HepG2 (cell line): Measurements from ENCODE around the gene SLC5A10. TPM values are rescaled to one million over a fixed set of nuclear protein-coding genes. Genes with fewer than 3 reads are reported as not detected.

Experiments
- HNRNPL ChIP-seq: fragments of 200-400 bp; formaldehyde crosslinking; IDR thresholded peaks from 2 replicates; pipeline ENCODE4 v1.6.1; 2017; ENCODE audit warnings: mild to moderate bottlenecking, low read depth, low read length
- NFRKB ChIP-seq: fragments of 450-650 bp; IDR thresholded peaks from 2 replicates; pipeline ENCODE4 v1.6.1; 2017
- PHF8 ChIP-seq: sonication (generic); formaldehyde crosslinking; IDR thresholded peaks from 2 replicates; pipeline ENCODE4 v1.5.0; 2020; ENCODE audit warnings: missing genetic modification reagents
- POLR2G ChIP-seq: fragments of 200-400 bp; formaldehyde crosslinking; IDR thresholded peaks from 2 replicates; pipeline ENCODE4 v1.6.1; 2018; ENCODE audit warnings: mild to moderate bottlenecking, low read depth, low read length, moderate library complexity
- ZEB1 ChIP-seq: IDR thresholded peaks from 2 replicates; pipeline ENCODE4 v1.6.1; 2012; ENCODE audit warnings: mild to moderate bottlenecking, low read depth, inconsistent platforms; ENCODE audit not compliant: insufficient replicate concordance
- ZFP62 ChIP-seq: sonication (generic); formaldehyde crosslinking; IDR thresholded peaks from 2 replicates; pipeline ENCODE4 v1.4.0; 2020; ENCODE audit warnings: missing genetic modification reagents
- ZMYM4 ChIP-seq: sonication (generic); formaldehyde crosslinking; IDR thresholded peaks from 2 replicates; pipeline ENCODE4 v1.8.1; 2023; ENCODE audit warnings: mild to moderate bottlenecking, missing genetic modification reagents
- ZNF329 ChIP-seq: sonication (generic); formaldehyde crosslinking; IDR thresholded peaks from 2 replicates; pipeline ENCODE4 v1.9.0; 2021; ENCODE audit warnings: low read depth, mild to moderate bottlenecking, missing genetic modification reagents
- ZNF737 ChIP-seq: sonication (generic); formaldehyde crosslinking; IDR thresholded peaks from 2 replicates; pipeline ENCODE4 v1.5.0; 2020; ENCODE audit warnings: missing genetic modification reagents, mild to moderate bottlenecking, borderline replicate concordance
- ZNF792 ChIP-seq: IDR thresholded peaks from 2 replicates; pipeline ENCODE4 v1.6.1; 2016
- polyA plus RNA-seq, 8 experiments: library from polyadenylated mRNA; depleted of rRNA in 3 of 8; stranded (reverse) in 7 of 8; unstranded in 1 of 8; fragments of >200 nt; fragmentation: Illumina TruSeq in 4 of 8; extraction: Trizol in 4 of 8; gene quantifications; 2 replicates each; pipeline versions ENCODE4 v1.2.1 to v1.2.3, GENCODE V29; 2011 to 2016; ENCODE audit warnings: low read depth in 4 of 8, missing spikeins in 1 of 8, mixed read lengths in 1 of 8; ENCODE audit not compliant: insufficient read depth in 1 of 8
- total RNA-seq, 5 experiments: library from RNA; depleted of rRNA; stranded (reverse); fragments of >200 nt; fragmentation: Illumina TruSeq; extraction: Trizol; gene quantifications; 2 replicates each; pipeline ENCODE4 v1.2.3, GENCODE V29; 2016; ENCODE audit warnings: low read depth in 1 of 5
- TF ChIP-seq, protein P1 (sequence below): sonication (generic); formaldehyde crosslinking; IDR thresholded peaks from 2 replicates; pipeline ENCODE4 v1.5.0; 2020; ENCODE audit warnings: mild to moderate bottlenecking, missing genetic modification reagents, borderline replicate concordance
- TF ChIP-seq, protein P2 (sequence below): sonication (generic); formaldehyde crosslinking; IDR thresholded peaks from 2 replicates; pipeline ENCODE4 v1.8.0; 2022; ENCODE audit warnings: missing genetic modification reagents, mild to moderate bottlenecking, moderate library complexity, borderline replicate concordance
- TF ChIP-seq, protein P3 (sequence below): sonication (generic); formaldehyde crosslinking; IDR thresholded peaks from 2 replicates; pipeline ENCODE4 v1.4.0; 2020; ENCODE audit warnings: missing genetic modification reagents
- TF ChIP-seq, protein P4 (sequence below), 2 experiments: sonication (generic) in 1 of 2; formaldehyde crosslinking in 1 of 2; IDR thresholded peaks; 2 replicates each; pipeline versions ENCODE4 v1.4.0 to v1.6.1; 2018 to 2020; ENCODE audit warnings: missing genetic modification reagents in 2 of 2, borderline replicate concordance in 1 of 2, low read depth in 1 of 2, mild to moderate bottlenecking in 1 of 2, missing biosample characterization in 1 of 2
- TF ChIP-seq, protein P5 (sequence below): sonication (generic); formaldehyde crosslinking; conservative IDR thresholded peaks from 2 replicates; pipeline ENCODE4 v1.4.0; 2020; ENCODE audit warnings: missing genetic modification reagents

Gene SLC5A10
- total and polyA plus RNA-seq, 2 of the 13 experiments (the other 11 are each of a cell fraction or from before 2014, with no cell fraction given), result 0.05 TPM; not detected in 1

DNA sequence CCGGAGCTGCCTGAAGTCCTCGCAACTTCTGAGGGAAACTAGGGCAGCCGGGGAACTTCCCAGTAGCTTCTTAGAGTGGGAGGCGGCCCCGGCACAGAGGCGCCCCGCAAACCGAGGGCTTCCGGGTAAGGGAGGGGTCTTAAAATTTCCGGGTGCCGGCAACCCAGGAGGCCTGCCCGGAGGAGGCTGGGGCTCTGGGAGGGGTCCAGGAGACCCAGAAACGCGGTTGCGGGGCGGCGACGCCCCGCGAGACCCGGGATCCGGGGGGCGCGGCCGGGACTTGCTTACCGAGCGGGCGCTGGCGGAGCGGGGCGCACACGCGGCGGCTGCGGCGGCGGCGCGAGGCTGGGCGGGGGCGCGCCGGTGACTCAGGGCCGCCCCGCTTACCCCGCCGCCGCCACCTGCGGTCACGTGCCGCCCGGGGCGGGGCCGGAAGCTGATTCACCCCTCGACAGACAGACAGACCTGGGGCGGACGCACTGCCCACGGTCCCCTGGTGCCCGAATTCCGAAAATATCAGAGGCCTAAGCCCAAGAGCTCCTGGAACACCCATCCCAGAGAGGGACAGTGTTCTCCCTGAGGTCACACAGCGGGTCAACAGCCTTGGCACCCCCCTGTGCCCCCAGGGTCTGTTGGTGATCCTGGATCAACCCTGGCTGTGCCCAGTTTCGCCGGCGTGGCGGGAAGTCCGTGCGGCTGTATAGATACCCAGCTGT lies 52.6 kb downstream of the SLC5A10 start, which contains the start of gene FAM83G (continued):
- TF ChIP-seq, protein P1, sequence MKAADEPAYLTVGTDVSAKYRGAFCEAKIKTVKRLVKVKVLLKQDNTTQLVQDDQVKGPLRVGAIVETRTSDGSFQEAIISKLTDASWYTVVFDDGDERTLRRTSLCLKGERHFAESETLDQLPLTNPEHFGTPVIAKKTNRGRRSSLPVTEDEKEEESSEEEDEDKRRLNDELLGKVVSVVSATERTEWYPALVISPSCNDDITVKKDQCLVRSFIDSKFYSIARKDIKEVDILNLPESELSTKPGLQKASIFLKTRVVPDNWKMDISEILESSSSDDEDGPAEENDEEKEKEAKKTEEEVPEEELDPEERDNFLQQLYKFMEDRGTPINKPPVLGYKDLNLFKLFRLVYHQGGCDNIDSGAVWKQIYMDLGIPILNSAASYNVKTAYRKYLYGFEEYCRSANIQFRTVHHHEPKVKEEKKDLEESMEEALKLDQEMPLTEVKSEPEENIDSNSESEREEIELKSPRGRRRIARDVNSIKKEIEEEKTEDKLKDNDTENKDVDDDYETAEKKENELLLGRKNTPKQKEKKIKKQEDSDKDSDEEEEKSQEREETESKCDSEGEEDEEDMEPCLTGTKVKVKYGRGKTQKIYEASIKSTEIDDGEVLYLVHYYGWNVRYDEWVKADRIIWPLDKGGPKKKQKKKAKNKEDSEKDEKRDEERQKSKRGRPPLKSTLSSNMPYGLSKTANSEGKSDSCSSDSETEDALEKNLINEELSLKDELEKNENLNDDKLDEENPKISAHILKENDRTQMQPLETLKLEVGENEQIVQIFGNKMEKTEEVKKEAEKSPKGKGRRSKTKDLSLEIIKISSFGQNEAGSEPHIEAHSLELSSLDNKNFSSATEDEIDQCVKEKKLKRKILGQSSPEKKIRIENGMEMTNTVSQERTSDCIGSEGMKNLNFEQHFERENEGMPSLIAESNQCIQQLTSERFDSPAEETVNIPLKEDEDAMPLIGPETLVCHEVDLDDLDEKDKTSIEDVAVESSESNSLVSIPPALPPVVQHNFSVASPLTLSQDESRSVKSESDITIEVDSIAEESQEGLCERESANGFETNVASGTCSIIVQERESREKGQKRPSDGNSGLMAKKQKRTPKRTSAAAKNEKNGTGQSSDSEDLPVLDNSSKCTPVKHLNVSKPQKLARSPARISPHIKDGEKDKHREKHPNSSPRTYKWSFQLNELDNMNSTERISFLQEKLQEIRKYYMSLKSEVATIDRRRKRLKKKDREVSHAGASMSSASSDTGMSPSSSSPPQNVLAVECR (CRISPR knock-in tag), result peak; percentile 71; the same call in 1 of the 2 replicates
- peak; percentile 77; the same call in 1 of the 2 replicates for TF ChIP-seq ZNF329 (CRISPR knock-in tag)
- TF ChIP-seq PHF8 (CRISPR knock-in tag), result peak; percentile 66
- no peak for TF ChIP-seq ZFP62 (CRISPR knock-in tag)
- TF ChIP-seq, protein P2, sequence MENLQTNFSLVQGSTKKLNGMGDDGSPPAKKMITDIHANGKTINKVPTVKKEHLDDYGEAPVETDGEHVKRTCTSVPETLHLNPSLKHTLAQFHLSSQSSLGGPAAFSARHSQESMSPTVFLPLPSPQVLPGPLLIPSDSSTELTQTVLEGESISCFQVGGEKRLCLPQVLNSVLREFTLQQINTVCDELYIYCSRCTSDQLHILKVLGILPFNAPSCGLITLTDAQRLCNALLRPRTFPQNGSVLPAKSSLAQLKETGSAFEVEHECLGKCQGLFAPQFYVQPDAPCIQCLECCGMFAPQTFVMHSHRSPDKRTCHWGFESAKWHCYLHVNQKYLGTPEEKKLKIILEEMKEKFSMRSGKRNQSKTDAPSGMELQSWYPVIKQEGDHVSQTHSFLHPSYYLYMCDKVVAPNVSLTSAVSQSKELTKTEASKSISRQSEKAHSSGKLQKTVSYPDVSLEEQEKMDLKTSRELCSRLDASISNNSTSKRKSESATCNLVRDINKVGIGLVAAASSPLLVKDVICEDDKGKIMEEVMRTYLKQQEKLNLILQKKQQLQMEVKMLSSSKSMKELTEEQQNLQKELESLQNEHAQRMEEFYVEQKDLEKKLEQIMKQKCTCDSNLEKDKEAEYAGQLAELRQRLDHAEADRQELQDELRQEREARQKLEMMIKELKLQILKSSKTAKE (CRISPR knock-in tag), result peak; percentile 63; the same call in 1 of the 2 replicates
- TF ChIP-seq HNRNPL, result peak; percentile 94
- peak; percentile 68 for TF ChIP-seq POLR2G
- TF ChIP-seq, protein P3, sequence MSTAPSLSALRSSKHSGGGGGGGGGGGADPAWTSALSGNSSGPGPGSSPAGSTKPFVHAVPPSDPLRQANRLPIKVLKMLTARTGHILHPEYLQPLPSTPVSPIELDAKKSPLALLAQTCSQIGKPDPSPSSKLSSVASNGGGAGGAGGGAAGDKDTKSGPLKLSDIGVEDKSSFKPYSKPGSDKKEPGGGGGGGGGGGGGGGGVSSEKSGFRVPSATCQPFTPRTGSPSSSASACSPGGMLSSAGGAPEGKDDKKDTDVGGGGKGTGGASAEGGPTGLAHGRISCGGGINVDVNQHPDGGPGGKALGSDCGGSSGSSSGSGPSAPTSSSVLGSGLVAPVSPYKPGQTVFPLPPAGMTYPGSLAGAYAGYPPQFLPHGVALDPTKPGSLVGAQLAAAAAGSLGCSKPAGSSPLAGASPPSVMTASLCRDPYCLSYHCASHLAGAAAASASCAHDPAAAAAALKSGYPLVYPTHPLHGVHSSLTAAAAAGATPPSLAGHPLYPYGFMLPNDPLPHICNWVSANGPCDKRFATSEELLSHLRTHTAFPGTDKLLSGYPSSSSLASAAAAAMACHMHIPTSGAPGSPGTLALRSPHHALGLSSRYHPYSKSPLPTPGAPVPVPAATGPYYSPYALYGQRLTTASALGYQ (CRISPR knock-in tag), result no peak
- TF ChIP-seq ZNF792 (CRISPR knock-in tag), result no peak; the same call in 1 of the 2 replicates
- no peak for TF ChIP-seq ZEB1
- TF ChIP-seq, protein P4, sequence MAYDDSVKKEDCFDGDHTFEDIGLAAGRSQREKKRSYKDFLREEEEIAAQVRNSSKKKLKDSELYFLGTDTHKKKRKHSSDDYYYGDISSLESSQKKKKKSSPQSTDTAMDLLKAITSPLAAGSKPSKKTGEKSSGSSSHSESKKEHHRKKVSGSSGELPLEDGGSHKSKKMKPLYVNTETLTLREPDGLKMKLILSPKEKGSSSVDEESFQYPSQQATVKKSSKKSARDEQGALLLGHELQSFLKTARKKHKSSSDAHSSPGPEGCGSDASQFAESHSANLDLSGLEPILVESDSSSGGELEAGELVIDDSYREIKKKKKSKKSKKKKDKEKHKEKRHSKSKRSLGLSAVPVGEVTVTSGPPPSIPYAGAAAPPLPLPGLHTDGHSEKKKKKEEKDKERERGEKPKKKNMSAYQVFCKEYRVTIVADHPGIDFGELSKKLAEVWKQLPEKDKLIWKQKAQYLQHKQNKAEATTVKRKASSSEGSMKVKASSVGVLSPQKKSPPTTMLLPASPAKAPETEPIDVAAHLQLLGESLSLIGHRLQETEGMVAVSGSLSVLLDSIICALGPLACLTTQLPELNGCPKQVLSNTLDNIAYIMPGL (CRISPR knock-in tag; IDR thresholded peaks at IDR 0.05; ENCODE audit: borderline replicate concordance in 1 of 2, low read depth in 1 of 2), result peak; percentile 11 to 12; a peak in 2 of 4 replicates
- TF ChIP-seq ZMYM4 (CRISPR knock-in tag), result no peak
- no peak for TF ChIP-seq NFRKB
- no peak for TF ChIP-seq ZNF737
- TF ChIP-seq, protein P5, sequence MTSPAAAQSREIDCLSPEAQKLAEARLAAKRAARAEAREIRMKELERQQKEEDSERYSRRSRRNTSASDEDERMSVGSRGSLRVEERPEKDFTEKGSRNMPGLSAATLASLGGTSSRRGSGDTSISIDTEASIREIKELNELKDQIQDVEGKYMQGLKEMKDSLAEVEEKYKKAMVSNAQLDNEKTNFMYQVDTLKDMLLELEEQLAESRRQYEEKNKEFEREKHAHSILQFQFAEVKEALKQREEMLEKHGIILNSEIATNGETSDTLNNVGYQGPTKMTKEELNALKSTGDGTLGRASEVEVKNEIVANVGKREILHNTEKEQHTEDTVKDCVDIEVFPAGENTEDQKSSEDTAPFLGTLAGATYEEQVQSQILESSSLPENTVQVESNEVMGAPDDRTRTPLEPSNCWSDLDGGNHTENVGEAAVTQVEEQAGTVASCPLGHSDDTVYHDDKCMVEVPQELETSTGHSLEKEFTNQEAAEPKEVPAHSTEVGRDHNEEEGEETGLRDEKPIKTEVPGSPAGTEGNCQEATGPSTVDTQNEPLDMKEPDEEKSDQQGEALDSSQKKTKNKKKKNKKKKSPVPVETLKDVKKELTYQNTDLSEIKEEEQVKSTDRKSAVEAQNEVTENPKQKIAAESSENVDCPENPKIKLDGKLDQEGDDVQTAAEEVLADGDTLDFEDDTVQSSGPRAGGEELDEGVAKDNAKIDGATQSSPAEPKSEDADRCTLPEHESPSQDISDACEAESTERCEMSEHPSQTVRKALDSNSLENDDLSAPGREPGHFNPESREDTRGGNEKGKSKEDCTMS (CRISPR knock-in tag), result no peak
